ENCODE measurements around the gene BCL2L14. TPM values are rescaled to one million over a fixed set of nuclear protein-coding genes. Genes with fewer than 3 reads are reported as not detected.

The BCL2L14 gene
- total RNA-seq, 2 experiments from 2014 or later, result 3.1 to 5.7 TPM

GRCh38 chr12:12033824-12034223 is 36.9 kb upstream of the BCL2L14 start:
- H3K4me3 Mint-ChIP-seq, result no peak overlapping the region
- no peak for ATAC-seq

GRCh38 chr12:12034344-12034743 is 36.4 kb upstream of the BCL2L14 start:
- Mint-ChIP-seq H3K9me3 (ENCODE audit: insufficient read depth) (no peaks in the 10 kb centered on the region), H3K27ac (no peak overlapping the region), H3K4me1 (ENCODE audit: low read depth) (peaks cover 20% of the 10 kb centered on the region), H3K27me3 (ENCODE audit: low read depth) (peaks cover 6% of the 10 kb centered on the region), H3K36me3 (ENCODE audit: low read depth) (no peaks in the 10 kb centered on the region), H3K4me3 (no peak overlapping the region)
- CTCF ChIA-PET, result interaction anchor here (0.7 to 4.1 kb wide), 23 partner anchors 9 to 546 kb away, joined by 3 to 142 read pairs (median 8); partner anchors contain the start of genes BCL2L14 and ETV6
- ATAC-seq (no peak), DNase-seq (no peak)
- POLR2A ChIA-PET, result no interaction called here

More at GRCh38 chr12:12033824-12034223, 36.9 kb upstream of the BCL2L14 start:
- Mint-ChIP-seq H3K36me3 (ENCODE audit: low read depth) (no peaks in the 10 kb centered on the region), H3K4me1 (ENCODE audit: low read depth) (peaks cover 21% of the 10 kb centered on the region), H3K27ac (no peak overlapping the region), H3K9me3 (ENCODE audit: insufficient read depth) (no peaks in the 10 kb centered on the region), H3K27me3 (ENCODE audit: low read depth) (peaks cover 6% of the 10 kb centered on the region)
- ChIA-PET CTCF (interaction anchor here (0.7 to 4.1 kb wide), 71 partner anchors 8 to 545 kb away, joined by 3 to 142 read pairs (median 6); partner anchors contain the start of genes BCL2L14 and ETV6), POLR2A (interaction anchor here (0.7 to 1.4 kb wide), 2 partner anchors 384 to 452 kb away, joined by 3 to 5 read pairs; partner anchors contain the start of gene ETV6)
- DNase-seq, result no peak

GRCh38 chr12:12035229-12035628 is 35.5 kb upstream of the BCL2L14 start:
- Mint-ChIP-seq H3K27me3 (ENCODE audit: low read depth) (peaks cover 12% of the 10 kb centered on the region), H3K9me3 (ENCODE audit: insufficient read depth) (no peaks in the 10 kb centered on the region), H3K4me3 (no peak overlapping the region), H3K4me1 (ENCODE audit: low read depth) (peaks cover 20% of the 10 kb centered on the region), H3K36me3 (ENCODE audit: low read depth) (no peaks in the 10 kb centered on the region), H3K27ac (no peak overlapping the region)
- POLR2A ChIA-PET, result no interaction called here
- DNase-seq (no peak), ATAC-seq (no peak)
- CTCF ChIA-PET, result interaction anchor here (2.2 to 2.8 kb wide), 2 partner anchors 26 to 453 kb away, joined by 14 to 21 read pairs; no protein-coding TSS in a partner anchor

GRCh38 chr12:12036901-12037300 is 33.8 kb upstream of the BCL2L14 start:
- Mint-ChIP-seq H3K4me3 (no peak overlapping the region), H3K27me3 (ENCODE audit: low read depth) (peaks cover 15% of the 10 kb centered on the region), H3K27ac (no peak overlapping the region), H3K4me1 (ENCODE audit: low read depth) (peaks cover 16% of the 10 kb centered on the region), H3K9me3 (ENCODE audit: insufficient read depth) (no peaks in the 10 kb centered on the region), H3K36me3 (ENCODE audit: low read depth) (no peaks in the 10 kb centered on the region)
- DNase-seq, result no peak
- CTCF ChIA-PET, result interaction anchor here (1.0 to 3.9 kb wide), 10 partner anchors 28 to 491 kb away, joined by 3 to 21 read pairs (median 6); no protein-coding TSS in a partner anchor
- POLR2A ChIA-PET, result interaction anchor here (0.6 to 1.2 kb wide), 2 partner anchors 34 to 470 kb away, joined by 3 read pairs; partner anchors contain the start of gene BCL2L14
- ATAC-seq, result no peak

- Mint-ChIP-seq H3K9me3 (ENCODE audit: insufficient read depth) (no peaks in the 10 kb centered on the region), H3K4me1 (ENCODE audit: low read depth) (no peaks in the 10 kb centered on the region), H3K27me3 (ENCODE audit: low read depth) (peaks cover 28% of the 10 kb centered on the region), H3K4me3 (no peak overlapping the region), H3K27ac (no peak overlapping the region), H3K36me3 (ENCODE audit: low read depth) (no peaks in the 10 kb centered on the region)
- ChIA-PET POLR2A (interaction anchor here (0.6 kb wide), 1 partner anchor 766 kb away, joined by 3 read pairs; no protein-coding TSS in a partner anchor), CTCF (interaction anchor here (1.4 kb wide), 1 partner anchor 295 kb away, joined by 4 read pairs; no protein-coding TSS in a partner anchor)
- no peak for DNase-seq
- ATAC-seq, result no peak
Observed at GRCh38 chr12:12039897-12040296, 30.8 kb upstream of the BCL2L14 start.

GRCh38 chr12:12046401-12046800 is 24.3 kb upstream of the BCL2L14 start:
- H3K4me3 Mint-ChIP-seq, result no peak overlapping the region
- H3K27ac Mint-ChIP-seq, result no peak overlapping the region

GRCh38 chr12:12047682-12048081 is 23.1 kb upstream of the BCL2L14 start:
- DNase-seq, result no peak
- POLR2A ChIA-PET, result no interaction called here
- Mint-ChIP-seq H3K4me3 (no peak overlapping the region), H3K27me3 (ENCODE audit: low read depth) (peaks cover 13% of the 10 kb centered on the region), H3K27ac (no peak overlapping the region), H3K9me3 (ENCODE audit: insufficient read depth) (no peaks in the 10 kb centered on the region), H3K4me1 (ENCODE audit: low read depth) (no peaks in the 10 kb centered on the region), H3K36me3 (ENCODE audit: low read depth) (no peaks in the 10 kb centered on the region)
- CTCF ChIA-PET, result no interaction called here
- no peak for ATAC-seq

More at GRCh38 chr12:12046401-12046800, 24.3 kb upstream of the BCL2L14 start:
- Mint-ChIP-seq H3K4me1 (ENCODE audit: low read depth) (no peaks in the 10 kb centered on the region), H3K36me3 (ENCODE audit: low read depth) (no peaks in the 10 kb centered on the region), H3K27me3 (ENCODE audit: low read depth) (peaks cover 16% of the 10 kb centered on the region), H3K9me3 (ENCODE audit: insufficient read depth) (no peaks in the 10 kb centered on the region)
- DNase-seq (no peak), ATAC-seq (no peak)
- ChIA-PET POLR2A (no interaction called here), CTCF (interaction anchor here (0.7 kb wide), 1 partner anchor 13 kb away, joined by 3 read pairs; no protein-coding TSS in a partner anchor)

- peaks cover 11% of the 10 kb centered on the region for H3K27me3 Mint-ChIP-seq (ENCODE audit: low read depth)
- H3K4me1 Mint-ChIP-seq (ENCODE audit: low read depth), result no peaks in the 10 kb centered on the region
- no peaks in the 10 kb centered on the region for H3K36me3 Mint-ChIP-seq (ENCODE audit: low read depth)
- H3K9me3 Mint-ChIP-seq (ENCODE audit: insufficient read depth), result no peaks in the 10 kb centered on the region
- no peak overlapping the region for H3K27ac Mint-ChIP-seq
- ATAC-seq (no peak), DNase-seq (no peak)
- H3K4me3 Mint-ChIP-seq, result no peak overlapping the region
- POLR2A ChIA-PET, result no interaction called here
- CTCF ChIA-PET, result no interaction called here
Observed at GRCh38 chr12:12048266-12048665, 22.5 kb upstream of the BCL2L14 start.

GRCh38 chr12:12048714-12049113 is 22.0 kb upstream of the BCL2L14 start:
- no peaks in the 10 kb centered on the region for H3K36me3 Mint-ChIP-seq (ENCODE audit: low read depth)
- DNase-seq, result no peak
- POLR2A ChIA-PET, result no interaction called here
- ATAC-seq, result no peak
- H3K4me1 Mint-ChIP-seq (ENCODE audit: low read depth), result no peaks in the 10 kb centered on the region
- H3K27ac Mint-ChIP-seq, result no peak overlapping the region
- H3K4me3 Mint-ChIP-seq, result no peak overlapping the region
- CTCF ChIA-PET, result no interaction called here
- H3K27me3 Mint-ChIP-seq (ENCODE audit: low read depth), result peaks cover 9% of the 10 kb centered on the region
- H3K9me3 Mint-ChIP-seq (ENCODE audit: insufficient read depth), result no peaks in the 10 kb centered on the region

- Mint-ChIP-seq H3K36me3 (ENCODE audit: low read depth) (no peaks in the 10 kb centered on the region), H3K27ac (no peak overlapping the region), H3K9me3 (ENCODE audit: insufficient read depth) (no peaks in the 10 kb centered on the region), H3K4me1 (ENCODE audit: low read depth) (no peaks in the 10 kb centered on the region), H3K4me3 (no peak overlapping the region), H3K27me3 (ENCODE audit: low read depth) (peaks cover 3% of the 10 kb centered on the region)
- ATAC-seq, result no peak
- CTCF ChIA-PET, result no interaction called here
- POLR2A ChIA-PET, result no interaction called here
- no peak for DNase-seq
Observed at GRCh38 chr12:12051668-12052067, 19.1 kb upstream of the BCL2L14 start.

- Mint-ChIP-seq H3K9me3 (ENCODE audit: insufficient read depth) (no peaks in the 10 kb centered on the region), H3K27ac (no peak overlapping the region), H3K4me1 (ENCODE audit: low read depth) (no peaks in the 10 kb centered on the region), H3K36me3 (ENCODE audit: low read depth) (no peaks in the 10 kb centered on the region), H3K27me3 (ENCODE audit: low read depth) (peaks cover 16% of the 10 kb centered on the region), H3K4me3 (no peak overlapping the region)
- CTCF ChIA-PET, result no interaction called here
- DNase-seq, result no peak
- no peak for ATAC-seq
- POLR2A ChIA-PET, result no interaction called here
Observed at GRCh38 chr12:12054993-12055392, 15.7 kb upstream of the BCL2L14 start.

GRCh38 chr12:12056951-12057350 is 13.8 kb upstream of the BCL2L14 start:
- H3K27me3 Mint-ChIP-seq (ENCODE audit: low read depth), result peaks cover 18% of the 10 kb centered on the region
- no peak overlapping the region for H3K4me3 Mint-ChIP-seq
- DNase-seq (no peak), ATAC-seq (no peak)
- H3K27ac Mint-ChIP-seq, result no peak overlapping the region
- CTCF ChIA-PET, result interaction anchor here (0.7 kb wide), 1 partner anchor 73 kb away, joined by 3 read pairs; no protein-coding TSS in a partner anchor
- H3K4me1 Mint-ChIP-seq (ENCODE audit: low read depth), result no peaks in the 10 kb centered on the region
- H3K9me3 Mint-ChIP-seq (ENCODE audit: insufficient read depth), result no peaks in the 10 kb centered on the region
- no peaks in the 10 kb centered on the region for H3K36me3 Mint-ChIP-seq (ENCODE audit: low read depth)
- POLR2A ChIA-PET, result no interaction called here

All from activated CD8-positive, alpha-beta T cell treated with anti-CD3 and anti-CD28 coated beads, Interleukin-2, amount 10 ng/mL, durations not matched to agents 7 days and 5 days (primary cell).